K562 (cell line): ENCODE measurements around the gene MYCBP. TPM values are rescaled to one million over a fixed set of nuclear protein-coding genes. Genes with fewer than 3 reads are reported as not detected.

ENCODE experiments used
- CBFA2T2 ChIP-seq: fragments of 450-650 bp; conservative IDR thresholded peaks from 2 replicates; pipeline ENCODE4 v1.6.1; 2017; ENCODE audit warnings: mild to moderate bottlenecking
- CHCHD3 ChIP-seq: fragments of 250-450 bp; sonication (Bioruptor Pico); IDR thresholded peaks from 2 replicates; pipeline ENCODE4 v2.1.2; 2022; ENCODE audit warnings: mild to moderate bottlenecking
- COPS2 ChIP-seq: fragments of 450-650 bp; conservative IDR thresholded peaks from 2 replicates; pipeline ENCODE4 v1.6.1; 2016; ENCODE audit warnings: mild to moderate bottlenecking, moderate library complexity
- FOXA1 ChIP-seq: fragments of 450-650 bp; IDR thresholded peaks from 2 replicates; pipeline ENCODE4 v1.6.1; 2016; ENCODE audit warnings: mild to moderate bottlenecking, borderline replicate concordance
- MCM5 ChIP-seq: fragments of 450-650 bp; IDR thresholded peaks from 2 replicates; pipeline ENCODE4 v1.6.1; 2016; ENCODE audit warnings: low read depth
- MYBL2 ChIP-seq, 2 experiments: fragments of 450-650 bp in 1 of 2; sonication (generic) in 1 of 2; formaldehyde crosslinking in 1 of 2; IDR thresholded peaks; 2 replicates each; pipeline versions ENCODE4 v1.6.1 to v1.8.1; 2017 to 2022; ENCODE audit warnings: borderline replicate concordance in 1 of 2, inconsistent platforms in 1 of 2, low read depth in 1 of 2, mild to moderate bottlenecking in 1 of 2, missing genetic modification reagents in 1 of 2, moderate library complexity in 1 of 2
- NONO ChIP-seq, 2 experiments: fragments of 200-400 bp in 1 of 2; fragments of 450-650 bp in 1 of 2; formaldehyde crosslinking in 1 of 2; IDR thresholded peaks; 2 replicates each; pipeline ENCODE4 v1.6.1; 2017; ENCODE audit warnings: low read depth in 2 of 2, mild to moderate bottlenecking in 2 of 2, moderate library complexity in 2 of 2, low read length in 1 of 2
- NR4A1 ChIP-seq, 2 experiments: fragments of 250-450 bp in 1 of 2; fragments of 450-650 bp in 1 of 2; sonication (Bioruptor Pico) in 1 of 2; IDR thresholded peaks; 2 replicates each; pipeline versions ENCODE4 v1.4.0 to v1.6.1; 2016 to 2020; ENCODE audit warnings: mild to moderate bottlenecking in 2 of 2, missing compliant biosample characterization in 1 of 2, missing genetic modification characterization in 1 of 2, moderate library complexity in 1 of 2
- RBFOX2 ChIP-seq: fragments of 200-400 bp; formaldehyde crosslinking; IDR thresholded peaks from 2 replicates; pipeline ENCODE4 v1.6.1; 2017; ENCODE audit warnings: low read depth, mild to moderate bottlenecking, low read length, moderate library complexity
- RBM17 ChIP-seq: fragments of 200-400 bp; formaldehyde crosslinking; IDR thresholded peaks from 2 replicates; pipeline ENCODE4 v1.6.1; 2017; ENCODE audit warnings: low read depth, mild to moderate bottlenecking, low read length, borderline replicate concordance
- RCOR1 ChIP-seq, 2 experiments: IDR thresholded peaks; 2 replicates each; pipeline ENCODE4 v1.6.1; 2012; ENCODE audit warnings: low read depth in 2 of 2, low read length in 2 of 2, borderline replicate concordance in 1 of 2, improper control_type of control experiment in 1 of 2
- TSC22D4 ChIP-seq: fragments of 450-650 bp; IDR thresholded peaks from 2 replicates; pipeline ENCODE4 v1.6.1; 2016; ENCODE audit warnings: missing genetic modification characterization, missing biosample characterization, control low read depth
- U2AF2 ChIP-seq: fragments of 200-400 bp; formaldehyde crosslinking; optimal IDR thresholded peaks from 2 replicates; pipeline ENCODE3; 2017; ENCODE audit warnings: low read depth, mild to moderate bottlenecking, low read length
- ZNF217 ChIP-seq: sonication (generic); formaldehyde crosslinking; IDR thresholded peaks from 2 replicates; pipeline ENCODE4 v1.8.0; 2022; ENCODE audit warnings: mild to moderate bottlenecking, missing genetic modification reagents
- ZNF398 ChIP-seq: fragments of 250-450 bp; sonication (Bioruptor Pico); IDR thresholded peaks from 2 replicates; pipeline ENCODE4 v1.8.0; 2021; ENCODE audit warnings: moderate library complexity, mild to moderate bottlenecking, inconsistent platforms
- ZNF436 ChIP-seq: fragments of 250-450, 450-650 bp; sonication (Bioruptor Pico); formaldehyde crosslinking; IDR thresholded peaks from 2 replicates; pipeline ENCODE4 v1.7.0; 2020; ENCODE audit warnings: mild to moderate bottlenecking
- polyA plus RNA-seq, 8 experiments: library from polyadenylated mRNA; depleted of rRNA in 4 of 8; stranded (reverse) in 5 of 8; unstranded in 3 of 8; fragments of >200 nt; fragmentation: Nextera tagmentation in 2 of 8; fragmentation: Illumina TruSeq in 1 of 8; extraction: Ambion mirVana in 2 of 8; extraction: Trizol in 1 of 8; gene quantifications; 2 replicates each; pipeline versions ENCODE4 v1.2.1 to v1.2.3, GENCODE V29; 2011 to 2014; ENCODE audit warnings: inconsistent platforms in 1 of 8, missing spikeins in 1 of 8
- total RNA-seq, 7 experiments: library from RNA; depleted of rRNA in 6 of 7; stranded (reverse); fragments of >200 nt in 6 of 7; fragmentation: Illumina TruSeq in 2 of 7; extraction: Trizol in 2 of 7; gene quantifications; 2 replicates each; pipeline versions ENCODE4 v1.2.1 to v1.2.3, GENCODE V29; 2011 to 2021; ENCODE audit warnings: low replicate concordance in 1 of 7
- TF ChIP-seq, protein P1 (sequence below): fragments of 250-450 bp; sonication (Bioruptor Pico); IDR thresholded peaks from 2 replicates; pipeline ENCODE4 v1.4.0; 2020; ENCODE audit warnings: mild to moderate bottlenecking, moderate library complexity
- TF ChIP-seq, protein P2 (sequence below): fragments of 250-450 bp; sonication (Bioruptor Pico); IDR thresholded peaks from 2 replicates; pipeline ENCODE4 v1.8.0; 2022; ENCODE audit warnings: moderate library complexity, mild to moderate bottlenecking, inconsistent platforms

The MYCBP gene
- total and polyA plus RNA-seq, 9 of the 15 experiments (the other 6 are each of a cell fraction or from before 2014, with no cell fraction given): 32.3 to 253 (median 72.9) TPM

GRCh38 chr1:38873027-38873969 lies at the start of gene MYCBP (continued):
- TF ChIP-seq, protein P1, sequence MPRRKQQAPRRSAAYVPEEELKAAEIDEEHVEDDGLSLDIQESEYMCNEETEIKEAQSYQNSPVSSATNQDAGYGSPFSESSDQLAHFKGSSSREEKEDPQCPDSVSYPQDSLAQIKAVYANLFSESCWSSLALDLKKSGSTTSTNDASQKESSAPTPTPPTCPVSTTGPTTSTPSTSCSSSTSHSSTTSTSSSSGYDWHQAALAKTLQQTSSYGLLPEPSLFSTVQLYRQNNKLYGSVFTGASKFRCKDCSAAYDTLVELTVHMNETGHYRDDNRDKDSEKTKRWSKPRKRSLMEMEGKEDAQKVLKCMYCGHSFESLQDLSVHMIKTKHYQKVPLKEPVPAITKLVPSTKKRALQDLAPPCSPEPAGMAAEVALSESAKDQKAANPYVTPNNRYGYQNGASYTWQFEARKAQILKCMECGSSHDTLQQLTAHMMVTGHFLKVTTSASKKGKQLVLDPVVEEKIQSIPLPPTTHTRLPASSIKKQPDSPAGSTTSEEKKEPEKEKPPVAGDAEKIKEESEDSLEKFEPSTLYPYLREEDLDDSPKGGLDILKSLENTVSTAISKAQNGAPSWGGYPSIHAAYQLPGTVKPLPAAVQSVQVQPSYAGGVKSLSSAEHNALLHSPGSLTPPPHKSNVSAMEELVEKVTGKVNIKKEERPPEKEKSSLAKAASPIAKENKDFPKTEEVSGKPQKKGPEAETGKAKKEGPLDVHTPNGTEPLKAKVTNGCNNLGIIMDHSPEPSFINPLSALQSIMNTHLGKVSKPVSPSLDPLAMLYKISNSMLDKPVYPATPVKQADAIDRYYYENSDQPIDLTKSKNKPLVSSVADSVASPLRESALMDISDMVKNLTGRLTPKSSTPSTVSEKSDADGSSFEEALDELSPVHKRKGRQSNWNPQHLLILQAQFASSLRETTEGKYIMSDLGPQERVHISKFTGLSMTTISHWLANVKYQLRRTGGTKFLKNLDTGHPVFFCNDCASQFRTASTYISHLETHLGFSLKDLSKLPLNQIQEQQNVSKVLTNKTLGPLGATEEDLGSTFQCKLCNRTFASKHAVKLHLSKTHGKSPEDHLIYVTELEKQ (CRISPR knock-in tag): no peak
- TF ChIP-seq NONO (IDR thresholded peaks at IDR 0.05; ENCODE audit: low read depth in 2 of 2, low read length in 1 of 2) (no peak), MYBL2 (IDR thresholded peaks at IDR 0.05; ENCODE audit: low read depth) (no peak), MYBL2 (CRISPR knock-in tag; IDR thresholded peaks at IDR 0.05; ENCODE audit: borderline replicate concordance) (no peak), MCM5 (no peak), RBM17 (no peak), COPS2 (no peak), ZNF436 (no peak), U2AF2 (no peak), ZNF398 (CRISPR knock-in tag) (no peak), TSC22D4 (tag) (no peak), ZNF217 (CRISPR knock-in tag) (no peak), CBFA2T2 (no peak), RCOR1 (IDR thresholded peaks at IDR 0.05; ENCODE audit: borderline replicate concordance in 1 of 2, low read depth in 2 of 2, low read length in 2 of 2) (peak in 1 of 2 experiments; percentile 44; a peak in 1 of 4 replicates), CHCHD3 (CRISPR knock-in tag) (no peak), FOXA1 (no peak), RBFOX2 (peak; percentile 73), NR4A1 (CRISPR knock-in tag; IDR thresholded peaks at IDR 0.05) (no peak), NR4A1 (tag; IDR thresholded peaks at IDR 0.05) (no peak)
- TF ChIP-seq, protein P2, sequence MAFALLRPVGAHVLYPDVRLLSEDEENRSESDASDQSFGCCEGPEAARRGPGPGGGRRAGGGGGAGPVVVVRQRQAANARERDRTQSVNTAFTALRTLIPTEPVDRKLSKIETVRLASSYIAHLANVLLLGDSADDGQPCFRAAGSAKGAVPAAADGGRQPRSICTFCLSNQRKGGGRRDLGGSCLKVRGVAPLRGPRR (CRISPR knock-in tag): no peak
